SK-N-SH treated with all-trans-retinoic acid at 6 μM for 48 hours (cell line): ENCODE results near the gene GABBR2.

ENCODE experiments used
- ATAC-seq: fragments of 200-7000 bp; cut with Tn5 transposase; 3 replicates; pipeline ENCODE4 v1.9.1; 2020; ENCODE audit warnings: mild to moderate bottlenecking, moderate library complexity
- ARNTL ChIP-seq: fragments of 450-650 bp; formaldehyde crosslinking; IDR thresholded peaks from 2 replicates; pipeline ENCODE4 v1.5.0; 2020; ENCODE audit warnings: low read depth, mild to moderate bottlenecking, moderate library complexity, borderline replicate concordance
- CREB5 ChIP-seq: fragments of 250-450 bp; sonication (Bioruptor Pico); IDR thresholded peaks from 2 replicates; pipeline ENCODE4 v1.5.1; 2020; ENCODE audit warnings: low read depth, mild to moderate bottlenecking, moderate library complexity
- ESRRG ChIP-seq: fragments of 250-450 bp; sonication (Bioruptor Pico); IDR thresholded peaks from 2 replicates; pipeline ENCODE4 v1.6.1; 2021; ENCODE audit warnings: mild to moderate bottlenecking
- GLIS3 ChIP-seq: fragments of 250-450 bp; sonication (Bioruptor Pico); IDR thresholded peaks from 2 replicates; pipeline ENCODE4 v1.5.0; 2020; ENCODE audit warnings: mild to moderate bottlenecking, moderate library complexity
- ISL1 ChIP-seq: fragments of 250-450 bp; sonication (Bioruptor Pico); IDR thresholded peaks from 2 replicates; pipeline ENCODE4 v2.1.2; 2022; ENCODE audit warnings: mild to moderate bottlenecking, moderate library complexity
- OSR1 ChIP-seq: fragments of 250-450 bp; sonication (Bioruptor Pico); IDR thresholded peaks from 2 replicates; pipeline ENCODE4 v1.8.0; 2022; ENCODE audit warnings: moderate library complexity, mild to moderate bottlenecking, inconsistent platforms
- PATZ1 ChIP-seq: fragments of 250-450 bp; sonication (Bioruptor Pico); IDR thresholded peaks from 2 replicates; pipeline ENCODE4 v1.8.0; 2020; ENCODE audit warnings: mild to moderate bottlenecking, moderate library complexity, borderline replicate concordance
- PPARA ChIP-seq: fragments of 250-450 bp; sonication (Bioruptor Pico); IDR thresholded peaks from 2 replicates; pipeline ENCODE4 v1.5.0; 2020; ENCODE audit warnings: mild to moderate bottlenecking, borderline replicate concordance
- RARB ChIP-seq: fragments of 250-450 bp; sonication (Bioruptor Pico); IDR thresholded peaks from 2 replicates; pipeline ENCODE4 v1.8.0; 2021; ENCODE audit warnings: mild to moderate bottlenecking, moderate library complexity
- TCF4 ChIP-seq: fragments of 250-450 bp; sonication (Bioruptor Pico); IDR thresholded peaks from 2 replicates; pipeline ENCODE4 v1.8.0; 2021; ENCODE audit warnings: mild to moderate bottlenecking, moderate library complexity, borderline replicate concordance
- TOX ChIP-seq: fragments of 250-450 bp; sonication (Bioruptor Pico); IDR thresholded peaks from 2 replicates; pipeline ENCODE4 v1.8.0; 2021; ENCODE audit warnings: mild to moderate bottlenecking, moderate library complexity, borderline replicate concordance
- TSHZ2 ChIP-seq: fragments of 250-450 bp; sonication (Bioruptor Pico); IDR thresholded peaks from 2 replicates; pipeline ENCODE4 v1.5.0; 2020; ENCODE audit warnings: mild to moderate bottlenecking, moderate library complexity
- ZC3H10 ChIP-seq: fragments of 250-450 bp; sonication (Bioruptor Pico); IDR thresholded peaks from 2 replicates; pipeline ENCODE4 v1.5.1; 2021; ENCODE audit warnings: mild to moderate bottlenecking, moderate library complexity
- ZFP3 ChIP-seq: fragments of 250-450 bp; sonication (Bioruptor Pico); IDR thresholded peaks from 2 replicates; pipeline ENCODE4 v1.5.0; 2020; ENCODE audit warnings: mild to moderate bottlenecking, moderate library complexity
- ZFP30 ChIP-seq: fragments of 450-650 bp; formaldehyde crosslinking; IDR thresholded peaks from 2 replicates; pipeline ENCODE4 v1.5.0; 2022; ENCODE audit warnings: mild to moderate bottlenecking, moderate library complexity
- ZNF8 ChIP-seq: fragments of 450-650 bp; formaldehyde crosslinking; IDR thresholded peaks from 2 replicates; pipeline ENCODE4 v1.5.0; 2020; ENCODE audit warnings: mild to moderate bottlenecking, moderate library complexity
- TF ChIP-seq, protein P1 (sequence below): fragments of 250-450 bp; sonication (Bioruptor Pico); IDR thresholded peaks from 2 replicates; pipeline ENCODE4 v1.8.0; 2021; ENCODE audit warnings: low read depth, mild to moderate bottlenecking, moderate library complexity, borderline replicate concordance

Gene GABBR2

GRCh38 chr9:98518556-98518955 is 190.2 kb downstream of the GABBR2 start (continued):
- no peak for TF ChIP-seq TSHZ2
- TF ChIP-seq ZFP3, result no peak
- TF ChIP-seq, all 23 proteins: peak for 0

DNA sequence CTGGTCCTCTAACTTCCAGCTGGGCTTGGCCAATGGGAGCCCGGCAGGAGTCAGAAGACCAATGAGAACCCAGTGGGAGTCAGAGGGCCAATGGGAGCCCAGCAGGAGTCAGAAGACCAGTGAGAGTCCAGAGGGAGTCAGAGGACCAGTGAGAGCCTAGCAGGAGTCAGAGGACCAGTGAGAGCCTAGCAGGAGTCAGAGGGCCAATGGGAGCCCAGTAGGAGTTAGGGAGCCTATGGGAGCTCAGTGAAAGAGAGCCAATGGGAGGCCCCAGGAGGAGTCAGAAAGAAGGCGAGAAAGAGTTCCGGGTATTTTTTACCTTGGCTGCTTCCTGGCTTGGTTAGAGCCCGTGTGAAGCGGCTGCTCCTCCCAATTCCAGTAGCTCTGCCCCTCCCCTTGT is 191.0 kb downstream of the GABBR2 start:
- no peak for ATAC-seq
- TF ChIP-seq OSR1, result no peak
- no peak for TF ChIP-seq ESRRG
- no peak for TF ChIP-seq GLIS3 (CRISPR knock-in tag)
- no peak for TF ChIP-seq CREB5
- no peak for TF ChIP-seq PATZ1 (CRISPR knock-in tag)
- no peak for TF ChIP-seq ZFP30 (CRISPR knock-in tag)
- TF ChIP-seq, protein P1, sequence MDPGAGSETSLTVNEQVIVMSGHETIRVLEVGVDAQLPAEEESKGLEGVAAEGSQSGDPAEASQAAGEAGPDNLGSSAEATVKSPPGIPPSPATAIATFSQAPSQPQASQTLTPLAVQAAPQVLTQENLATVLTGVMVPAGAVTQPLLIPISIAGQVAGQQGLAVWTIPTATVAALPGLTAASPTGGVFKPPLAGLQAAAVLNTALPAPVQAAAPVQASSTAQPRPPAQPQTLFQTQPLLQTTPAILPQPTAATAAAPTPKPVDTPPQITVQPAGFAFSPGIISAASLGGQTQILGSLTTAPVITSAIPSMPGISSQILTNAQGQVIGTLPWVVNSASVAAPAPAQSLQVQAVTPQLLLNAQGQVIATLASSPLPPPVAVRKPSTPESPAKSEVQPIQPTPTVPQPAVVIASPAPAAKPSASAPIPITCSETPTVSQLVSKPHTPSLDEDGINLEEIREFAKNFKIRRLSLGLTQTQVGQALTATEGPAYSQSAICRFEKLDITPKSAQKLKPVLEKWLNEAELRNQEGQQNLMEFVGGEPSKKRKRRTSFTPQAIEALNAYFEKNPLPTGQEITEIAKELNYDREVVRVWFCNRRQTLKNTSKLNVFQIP (CRISPR knock-in tag), result no peak
- no peak for TF ChIP-seq ZNF8 (CRISPR knock-in tag)
- no peak for TF ChIP-seq ZFP3
- no peak for TF ChIP-seq TCF4 (CRISPR knock-in tag)
- TF ChIP-seq, all 23 proteins: peak for 0

- TF ChIP-seq OSR1 (no peak), TCF4 (CRISPR knock-in tag) (no peak), ISL1 (CRISPR knock-in tag) (no peak), ZFP3 (no peak), RARB (CRISPR knock-in tag) (no peak), CREB5 (no peak), GLIS3 (CRISPR knock-in tag) (no peak), PPARA (CRISPR knock-in tag) (no peak), ARNTL (no peak), ZC3H10 (CRISPR knock-in tag) (no peak), ZNF8 (CRISPR knock-in tag) (no peak), ZFP30 (CRISPR knock-in tag) (no peak), PATZ1 (CRISPR knock-in tag) (no peak), TOX (CRISPR knock-in tag) (no peak)
- TF ChIP-seq, protein P1 (CRISPR knock-in tag), result no peak
- no peak for ATAC-seq
Observed at GRCh38 chr9:98516897-98517503, 191.7 kb downstream of the GABBR2 start.
